ENCODE data around the gene MAPKAPK3.

DNA sequence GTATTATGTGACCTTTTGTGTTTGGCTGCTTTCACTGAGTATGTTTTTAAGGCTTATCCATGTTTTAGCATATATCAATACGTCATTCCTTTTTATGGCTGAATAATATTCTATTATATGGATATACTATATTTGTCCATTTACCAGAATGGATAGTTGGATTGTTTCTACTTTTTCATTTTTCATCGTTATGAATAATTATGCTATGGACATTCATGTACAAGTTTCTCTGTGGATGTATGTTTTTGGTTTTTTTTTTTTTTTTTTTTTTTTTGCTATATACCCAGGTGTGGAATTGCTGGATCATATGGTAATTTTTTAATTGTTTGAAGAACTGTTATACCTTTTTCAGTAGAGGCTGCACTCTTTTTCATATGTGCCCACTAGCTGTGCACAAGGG is 81.3 kb downstream of the MAPKAPK3 start:
- TF ChIP-seq, protein P1, sequence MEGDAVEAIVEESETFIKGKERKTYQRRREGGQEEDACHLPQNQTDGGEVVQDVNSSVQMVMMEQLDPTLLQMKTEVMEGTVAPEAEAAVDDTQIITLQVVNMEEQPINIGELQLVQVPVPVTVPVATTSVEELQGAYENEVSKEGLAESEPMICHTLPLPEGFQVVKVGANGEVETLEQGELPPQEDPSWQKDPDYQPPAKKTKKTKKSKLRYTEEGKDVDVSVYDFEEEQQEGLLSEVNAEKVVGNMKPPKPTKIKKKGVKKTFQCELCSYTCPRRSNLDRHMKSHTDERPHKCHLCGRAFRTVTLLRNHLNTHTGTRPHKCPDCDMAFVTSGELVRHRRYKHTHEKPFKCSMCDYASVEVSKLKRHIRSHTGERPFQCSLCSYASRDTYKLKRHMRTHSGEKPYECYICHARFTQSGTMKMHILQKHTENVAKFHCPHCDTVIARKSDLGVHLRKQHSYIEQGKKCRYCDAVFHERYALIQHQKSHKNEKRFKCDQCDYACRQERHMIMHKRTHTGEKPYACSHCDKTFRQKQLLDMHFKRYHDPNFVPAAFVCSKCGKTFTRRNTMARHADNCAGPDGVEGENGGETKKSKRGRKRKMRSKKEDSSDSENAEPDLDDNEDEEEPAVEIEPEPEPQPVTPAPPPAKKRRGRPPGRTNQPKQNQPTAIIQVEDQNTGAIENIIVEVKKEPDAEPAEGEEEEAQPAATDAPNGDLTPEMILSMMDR (IDR thresholded peaks at IDR 0.05) = no peak
- TF ChIP-seq EP300 (IDR thresholded peaks at IDR 0.05) = no peak
- TF ChIP-seq POLR2A (IDR thresholded peaks at IDR 0.05) = no peak
- TF ChIP-seq POLR2AphosphoS5 (IDR thresholded peaks at IDR 0.05) = no peak

Measured in upper lobe of left lung (tissue), 4 donors.